GM18907 (cell line): Measurements from ENCODE around the gene CCNE1.
A peak's percentile ranks its signal among the peaks of the same experiment; 100 is the strongest.
"Not testable (repeated sequence)": the region's sequence is repeated elsewhere in the genome, so short reads cannot be mapped to it uniquely, and the experiment has no call there.

Experiments used
- ATAC-seq: cut with Tn5 transposase; IDR thresholded peaks from one replicate; pipeline ENCODE4 v1.9.1; 2021; ENCODE audit warnings: mild to moderate bottlenecking, moderate library complexity; ENCODE audit not compliant: unreplicated experiment

Gene CCNE1

GRCh38 chr19:29812080-29812880 is 489 bp downstream of the CCNE1 start:
- ATAC-seq = peak; percentile 2

GRCh38 chr19:29812881-29813275 is 1.1 kb downstream of the CCNE1 start:
- no peak for ATAC-seq

- ATAC-seq = no peak
Observed at GRCh38 chr19:29813642-29814041, 1.9 kb downstream of the CCNE1 start.

GRCh38 chr19:29815231-29815630 is 3.4 kb downstream of the CCNE1 start:
- peak; percentile 56 for ATAC-seq

GRCh38 chr19:29817316-29817715 is 5.5 kb downstream of the CCNE1 start:
- ATAC-seq = no peak

- ATAC-seq = no peak
Observed at GRCh38 chr19:29819300-29819699, 7.5 kb downstream of the CCNE1 start.

- ATAC-seq = no peak
Observed at GRCh38 chr19:29819986-29820385, 8.2 kb downstream of the CCNE1 start.

- ATAC-seq = no peak
Observed at GRCh38 chr19:29823581-29824330, 12.0 kb downstream of the CCNE1 start.

GRCh38 chr19:29825263-29825662 is 13.5 kb downstream of the CCNE1 start:
- not testable (repeated sequence) for ATAC-seq

- ATAC-seq = no peak
Observed at GRCh38 chr19:29831041-29831548, 19.3 kb downstream of the CCNE1 start.

GRCh38 chr19:29831686-29832085 is 19.9 kb downstream of the CCNE1 start:
- no peak for ATAC-seq

GRCh38 chr19:29832801-29833200 is 21.0 kb downstream of the CCNE1 start:
- ATAC-seq = no peak

GRCh38 chr19:29833614-29834261 is 21.9 kb downstream of the CCNE1 start:
- ATAC-seq = no peak

GRCh38 chr19:29834991-29835846 is 23.4 kb downstream of the CCNE1 start:
- no peak for ATAC-seq

GRCh38 chr19:29836409-29836825 is 24.6 kb downstream of the CCNE1 start:
- peak; percentile 66 for ATAC-seq

- ATAC-seq = peak; percentile 83
Observed at GRCh38 chr19:29837448-29837981, 25.7 kb downstream of the CCNE1 start.

GRCh38 chr19:29837996-29838395 is 26.2 kb downstream of the CCNE1 start:
- no peak for ATAC-seq

- ATAC-seq = no peak
Observed at GRCh38 chr19:29840066-29840950, 28.5 kb downstream of the CCNE1 start.

- ATAC-seq = no peak
Observed at GRCh38 chr19:29841209-29841558, 29.4 kb downstream of the CCNE1 start.
